ENCODE data around the gene FARS2.

The FARS2 gene

GRCh38 chr6:5274231-5274630 is 12.9 kb downstream of the FARS2 start:
- Histone ChIP-seq H3K36me3 (ENCODE audit: control insufficient read depth in 1 of 2, insufficient read depth in 2 of 2, low read length in 2 of 2) (no peaks in the 10 kb centered on the region), H3K4me1 (ENCODE audit: control insufficient read depth in 1 of 2, insufficient read depth in 2 of 2, low read length in 2 of 2) (peaks cover 0 to 4% of the 10 kb centered on the region in 2 experiments), H3K9me3 (ENCODE audit: insufficient read depth, low read depth, low read length) (no peaks in the 10 kb centered on the region), H3K18ac (ENCODE audit: low read length) (no peak overlapping the region), H3K4me3 (ENCODE audit: low read depth, low read length) (no peak overlapping the region), H2BK120ac (ENCODE audit: insufficient read depth, low read length, poor library complexity) (no peak overlapping the region), H4K12ac (ENCODE audit: low read depth, low read length) (no peak overlapping the region), H3K27ac (ENCODE audit: low read depth, low read length) (no peak overlapping the region), H2AK5ac (ENCODE audit: low read length) (no peak overlapping the region), H3K23ac (ENCODE audit: low read length) (no peak overlapping the region), H3K79me2 (ENCODE audit: control insufficient read depth, insufficient read depth, low read length, poor library complexity) (no peaks in the 10 kb centered on the region), H3K4me2 (ENCODE audit: low read length) (no peak overlapping the region), H4K91ac (ENCODE audit: low read depth, low read length) (no peak overlapping the region), H3K79me1 (ENCODE audit: low read length) (no peaks in the 10 kb centered on the region), H2AFZ (ENCODE audit: insufficient read depth, low read length, poor library complexity) (no peak overlapping the region), H2BK12ac (ENCODE audit: low read length) (no peak overlapping the region), H4K8ac (ENCODE audit: low read depth, low read length) (no peak overlapping the region), H3K9ac (ENCODE audit: low read length) (no peak overlapping the region), H3K4ac (ENCODE audit: low read depth, low read length) (no peak overlapping the region), H3K14ac (ENCODE audit: low read length) (no peak overlapping the region), H2BK5ac (ENCODE audit: low read depth, low read length, poor library complexity) (no peak overlapping the region), H3K27me3 (ENCODE audit: insufficient read depth, low read length) (no peaks in the 10 kb centered on the region)
- DNase-seq: no peak
- no CpG with 5 or more reads among the region's 3 CpGs for WGBS (ENCODE audit: extremely low coverage, insufficient coverage, insufficient read length)

- Histone ChIP-seq H3K79me2 (ENCODE audit: control insufficient read depth, insufficient read depth, low read length, poor library complexity) (no peaks in the 10 kb centered on the region), H4K91ac (ENCODE audit: low read depth, low read length) (no peak overlapping the region), H3K4me1 (ENCODE audit: control insufficient read depth in 1 of 2, insufficient read depth in 2 of 2, low read length in 2 of 2) (peaks cover 0 to 4% of the 10 kb centered on the region in 2 experiments), H3K4ac (ENCODE audit: low read depth, low read length) (no peak overlapping the region), H2BK5ac (ENCODE audit: low read depth, low read length, poor library complexity) (no peak overlapping the region), H3K27me3 (ENCODE audit: insufficient read depth, low read length) (no peaks in the 10 kb centered on the region), H2AFZ (ENCODE audit: insufficient read depth, low read length, poor library complexity) (no peak overlapping the region), H2BK12ac (ENCODE audit: low read length) (no peak overlapping the region), H3K14ac (ENCODE audit: low read length) (no peak overlapping the region), H3K4me2 (ENCODE audit: low read length) (no peak overlapping the region), H3K23ac (ENCODE audit: low read length) (no peak overlapping the region), H3K18ac (ENCODE audit: low read length) (no peak overlapping the region), H2BK120ac (ENCODE audit: insufficient read depth, low read length, poor library complexity) (no peak overlapping the region), H2AK5ac (ENCODE audit: low read length) (no peak overlapping the region), H3K27ac (ENCODE audit: low read depth, low read length) (no peak overlapping the region), H3K9ac (ENCODE audit: low read length) (no peak overlapping the region), H3K4me3 (ENCODE audit: low read depth, low read length) (no peak overlapping the region), H4K12ac (ENCODE audit: low read depth, low read length) (no peak overlapping the region), H3K9me3 (ENCODE audit: insufficient read depth, low read depth, low read length) (no peaks in the 10 kb centered on the region), H4K8ac (ENCODE audit: low read depth, low read length) (no peak overlapping the region), H3K79me1 (ENCODE audit: low read length) (no peaks in the 10 kb centered on the region), H3K36me3 (ENCODE audit: control insufficient read depth in 1 of 2, insufficient read depth in 2 of 2, low read length in 2 of 2) (no peaks in the 10 kb centered on the region)
- no peak for DNase-seq
- WGBS (ENCODE audit: extremely low coverage, insufficient coverage, insufficient read length): no CpG with 5 or more reads among the region's 2 CpGs
These were observed 14.2 kb downstream of the FARS2 start for GRCh38 chr6:5275497-5275896.

- Histone ChIP-seq H3K79me1 (ENCODE audit: low read length) (no peaks in the 10 kb centered on the region), H3K4me2 (ENCODE audit: low read length) (no peak overlapping the region)
- WGBS (ENCODE audit: extremely low coverage, insufficient coverage, insufficient read length): no CpG with 5 or more reads among the region's 2 CpGs
These were observed 15.3 kb downstream of the FARS2 start for GRCh38 chr6:5276581-5276980.

GRCh38 chr6:5277589-5277988 is 16.3 kb downstream of the FARS2 start:
- no peak overlapping the region for H2BK5ac ChIP-seq (ENCODE audit: low read depth, low read length, poor library complexity)

More at GRCh38 chr6:5276581-5276980, 15.3 kb downstream of the FARS2 start:
- Histone ChIP-seq H3K79me2 (ENCODE audit: control insufficient read depth, insufficient read depth, low read length, poor library complexity) (no peaks in the 10 kb centered on the region), H3K4me3 (ENCODE audit: low read depth, low read length) (no peak overlapping the region), H3K14ac (ENCODE audit: low read length) (no peak overlapping the region), H3K9ac (ENCODE audit: low read length) (no peak overlapping the region), H3K4ac (ENCODE audit: low read depth, low read length) (no peak overlapping the region), H3K9me3 (ENCODE audit: insufficient read depth, low read depth, low read length) (no peaks in the 10 kb centered on the region), H3K4me1 (ENCODE audit: control insufficient read depth in 1 of 2, insufficient read depth in 2 of 2, low read length in 2 of 2) (peaks cover 0 to 4% of the 10 kb centered on the region in 2 experiments), H2BK12ac (ENCODE audit: low read length) (no peak overlapping the region), H4K91ac (ENCODE audit: low read depth, low read length) (no peak overlapping the region), H4K12ac (ENCODE audit: low read depth, low read length) (no peak overlapping the region), H4K8ac (ENCODE audit: low read depth, low read length) (no peak overlapping the region), H2AK5ac (ENCODE audit: low read length) (no peak overlapping the region), H3K23ac (ENCODE audit: low read length) (no peak overlapping the region), H2BK120ac (ENCODE audit: insufficient read depth, low read length, poor library complexity) (no peak overlapping the region), H2BK5ac (ENCODE audit: low read depth, low read length, poor library complexity) (no peak overlapping the region), H3K27me3 (ENCODE audit: insufficient read depth, low read length) (no peaks in the 10 kb centered on the region), H3K18ac (ENCODE audit: low read length) (no peak overlapping the region), H2AFZ (ENCODE audit: insufficient read depth, low read length, poor library complexity) (no peak overlapping the region), H3K27ac (ENCODE audit: low read depth, low read length) (no peak overlapping the region), H3K36me3 (ENCODE audit: control insufficient read depth in 1 of 2, insufficient read depth in 2 of 2, low read length in 2 of 2) (no peaks in the 10 kb centered on the region)
- no peak for DNase-seq

More at GRCh38 chr6:5277589-5277988, 16.3 kb downstream of the FARS2 start:
- Histone ChIP-seq H3K14ac (ENCODE audit: low read length) (no peak overlapping the region), H4K8ac (ENCODE audit: low read depth, low read length) (no peak overlapping the region), H3K4me3 (ENCODE audit: low read depth, low read length) (no peak overlapping the region), H3K79me2 (ENCODE audit: control insufficient read depth, insufficient read depth, low read length, poor library complexity) (no peaks in the 10 kb centered on the region), H4K12ac (ENCODE audit: low read depth, low read length) (no peak overlapping the region), H3K27ac (ENCODE audit: low read depth, low read length) (no peak overlapping the region), H2AK5ac (ENCODE audit: low read length) (no peak overlapping the region), H3K9me3 (ENCODE audit: insufficient read depth, low read depth, low read length) (no peaks in the 10 kb centered on the region), H3K4ac (ENCODE audit: low read depth, low read length) (no peak overlapping the region), H3K27me3 (ENCODE audit: insufficient read depth, low read length) (no peaks in the 10 kb centered on the region), H2BK120ac (ENCODE audit: insufficient read depth, low read length, poor library complexity) (no peak overlapping the region), H3K18ac (ENCODE audit: low read length) (no peak overlapping the region), H2AFZ (ENCODE audit: insufficient read depth, low read length, poor library complexity) (no peak overlapping the region), H3K36me3 (ENCODE audit: control insufficient read depth in 1 of 2, insufficient read depth in 2 of 2, low read length in 2 of 2) (no peaks in the 10 kb centered on the region), H3K9ac (ENCODE audit: low read length) (no peak overlapping the region), H4K91ac (ENCODE audit: low read depth, low read length) (no peak overlapping the region), H2BK12ac (ENCODE audit: low read length) (no peak overlapping the region), H3K23ac (ENCODE audit: low read length) (no peak overlapping the region), H3K79me1 (ENCODE audit: low read length) (no peaks in the 10 kb centered on the region), H3K4me1 (ENCODE audit: control insufficient read depth in 1 of 2, insufficient read depth in 2 of 2, low read length in 2 of 2) (peaks cover 0 to 4% of the 10 kb centered on the region in 2 experiments), H3K4me2 (ENCODE audit: low read length) (no peak overlapping the region)
- DNase-seq: no peak
- no CpG with 5 or more reads among the region's 3 CpGs for WGBS (ENCODE audit: extremely low coverage, insufficient coverage, insufficient read length)
